Measurements from ENCODE around the gene DGKI.
A peak's percentile ranks its signal among the peaks of the same experiment; 100 is the strongest.

DGKI gene

GRCh38 chr7:137445268-137445667 is 401.5 kb downstream of the DGKI start:
- H3K79me2 ChIP-seq (ENCODE audit: insufficient read depth, low read depth), result no peaks in the 10 kb centered on the region
- H3K4me2 ChIP-seq, result no peak overlapping the region
- no peaks in the 10 kb centered on the region for H3K27me3 ChIP-seq (ENCODE audit: insufficient read depth, low read depth)
- peaks cover 18% of the 10 kb centered on the region for H3K4me1 ChIP-seq (ENCODE audit: low read depth, poor library complexity, severe bottlenecking)
- no peak for TF ChIP-seq CTCF (conservative IDR thresholded peaks at IDR 0.05; ENCODE audit: low read depth, low read length)
- H2AFZ ChIP-seq (ENCODE audit: low read depth), result no peak overlapping the region
- H3K36me3 ChIP-seq (ENCODE audit: insufficient read depth), result no peaks in the 10 kb centered on the region
- no peaks in the 10 kb centered on the region for H4K20me1 ChIP-seq (ENCODE audit: insufficient read depth)
- no peak overlapping the region for H3K9ac ChIP-seq
- H3K4me3 ChIP-seq (IDR thresholded peaks at IDR 0.05; ENCODE audit: insufficient read depth, low read depth, low read length), result no peak overlapping the region
- no peak overlapping the region for H3K27ac ChIP-seq

- Histone ChIP-seq H3K4me3 (IDR thresholded peaks at IDR 0.05; ENCODE audit: insufficient read depth, low read depth, low read length) (no peak overlapping the region), H2AFZ (ENCODE audit: low read depth) (no peak overlapping the region), H3K4me2 (peak overlapping the region; percentile 35; the same call in 1 of the 2 replicates), H3K79me2 (ENCODE audit: insufficient read depth, low read depth) (no peaks in the 10 kb centered on the region), H3K4me1 (ENCODE audit: low read depth, poor library complexity, severe bottlenecking) (peaks cover 18% of the 10 kb centered on the region), H3K9ac (no peak overlapping the region), H4K20me1 (ENCODE audit: insufficient read depth) (no peaks in the 10 kb centered on the region), H3K36me3 (ENCODE audit: insufficient read depth) (no peaks in the 10 kb centered on the region), H3K27ac (no peak overlapping the region), H3K27me3 (ENCODE audit: insufficient read depth, low read depth) (no peaks in the 10 kb centered on the region)
- no peak for TF ChIP-seq CTCF (conservative IDR thresholded peaks at IDR 0.05; ENCODE audit: low read depth, low read length)
Observed at GRCh38 chr7:137443616-137444015, 403.2 kb downstream of the DGKI start.

- Histone ChIP-seq H3K4me1 (ENCODE audit: low read depth, poor library complexity, severe bottlenecking) (peaks cover 18% of the 10 kb centered on the region), H3K4me2 (no peak overlapping the region), H3K4me3 (IDR thresholded peaks at IDR 0.05; ENCODE audit: insufficient read depth, low read depth, low read length) (no peak overlapping the region), H3K9ac (no peak overlapping the region), H3K36me3 (ENCODE audit: insufficient read depth) (no peaks in the 10 kb centered on the region), H3K27ac (no peak overlapping the region), H3K79me2 (ENCODE audit: insufficient read depth, low read depth) (no peaks in the 10 kb centered on the region), H4K20me1 (ENCODE audit: insufficient read depth) (no peaks in the 10 kb centered on the region), H3K27me3 (ENCODE audit: insufficient read depth, low read depth) (no peaks in the 10 kb centered on the region), H2AFZ (ENCODE audit: low read depth) (no peak overlapping the region)
- TF ChIP-seq CTCF (conservative IDR thresholded peaks at IDR 0.05; ENCODE audit: low read depth, low read length), result no peak
Observed at GRCh38 chr7:137441451-137441850, 405.3 kb downstream of the DGKI start.

- Histone ChIP-seq H3K4me2 (no peak overlapping the region), H3K9ac (no peak overlapping the region), H3K4me1 (ENCODE audit: low read depth, poor library complexity, severe bottlenecking) (peaks cover 18% of the 10 kb centered on the region), H2AFZ (ENCODE audit: low read depth) (no peak overlapping the region), H3K79me2 (ENCODE audit: insufficient read depth, low read depth) (no peaks in the 10 kb centered on the region), H3K36me3 (ENCODE audit: insufficient read depth) (no peaks in the 10 kb centered on the region), H3K4me3 (IDR thresholded peaks at IDR 0.05; ENCODE audit: insufficient read depth, low read depth, low read length) (no peak overlapping the region), H4K20me1 (ENCODE audit: insufficient read depth) (no peaks in the 10 kb centered on the region), H3K27ac (no peak overlapping the region), H3K27me3 (ENCODE audit: insufficient read depth, low read depth) (no peaks in the 10 kb centered on the region)
- TF ChIP-seq CTCF (conservative IDR thresholded peaks at IDR 0.05; ENCODE audit: low read depth, low read length), result no peak
Observed at GRCh38 chr7:137439829-137440825, 406.6 kb downstream of the DGKI start.

All from KMS-11 (cell line).